Subcutaneous adipose tissue (tissue), 4 donors: ENCODE measurements around the gene STEAP4. TPM values are rescaled to one million over a fixed set of nuclear protein-coding genes. Genes with fewer than 3 reads are reported as not detected.

ENCODE experiments used
- CTCF ChIP-seq: fragments of 450-650 bp; IDR thresholded peaks from one replicate; pipeline ENCODE4 v1.5.1; 2016; ENCODE audit warnings: low read depth, mild to moderate bottlenecking, control low read depth, antibody characterized with exemption, moderate library complexity
- total RNA-seq, 4 donors: library from RNA; depleted of rRNA; stranded (reverse); fragments of >200 nt; gene quantifications; one replicate each; pipeline ENCODE4 v1.1.0, GENCODE V29; 2016

STEAP4 gene
- total RNA-seq, 4 donors from 2014 or later: 39.8 to 144 (median 89.0) TPM

- TF ChIP-seq CTCF: no peak
These were observed 37.1 kb downstream of the STEAP4 start for GRCh38 chr7:88269586-88269985.

- TF ChIP-seq CTCF: no peak
These were observed 37.8 kb downstream of the STEAP4 start for GRCh38 chr7:88268858-88269257.

- TF ChIP-seq CTCF: no peak
These were observed 38.6 kb downstream of the STEAP4 start for GRCh38 chr7:88268051-88268450.

- no peak for TF ChIP-seq CTCF
These were observed 39.3 kb downstream of the STEAP4 start for GRCh38 chr7:88267421-88267820.

- TF ChIP-seq CTCF: no peak
These were observed 44.1 kb downstream of the STEAP4 start for GRCh38 chr7:88262562-88262961.

- TF ChIP-seq CTCF: no peak
These were observed 46.0 kb downstream of the STEAP4 start for GRCh38 chr7:88260719-88261118.

GRCh38 chr7:88259656-88260380 is 46.9 kb downstream of the STEAP4 start:
- TF ChIP-seq CTCF: no peak
